Esophagus squamous epithelium (tissue), 5 donors: ENCODE data around the gene RELN. TPM values are rescaled to one million over a fixed set of nuclear protein-coding genes. Genes with fewer than 3 reads are reported as not detected.

ENCODE experiments used
- DNase-seq: peaks from one replicate; lab custom pipeline; 2025; lab: John Stamatoyannopoulos, UW
- H3K27ac ChIP-seq, 4 donors: fragments of 200-600 bp; sonication (generic); one replicate each; pipeline ENCODE4 v1.5.1; 2016 to 2019; ENCODE audit warnings: mild to moderate bottlenecking in 1 of 4
- H3K27me3 ChIP-seq, 4 donors: fragments of 200-600 bp; sonication (generic); 1 replicate in 3 of 4; 2 replicates in 1 of 4; pipeline versions ENCODE4 v1.5.1 to v1.6.0; 2017 to 2021; ENCODE audit warnings: antibody characterized with exemption in 1 of 4
- H3K36me3 ChIP-seq, 3 donors: fragments of 200-600 bp; sonication (generic); one replicate each; pipeline ENCODE4 v1.5.1; 2016 to 2019
- H3K4me1 ChIP-seq, 3 donors: fragments of 200-600 bp; sonication (generic); one replicate each; pipeline ENCODE4 v1.5.1; 2017 to 2019
- H3K4me3 ChIP-seq, 4 donors: fragments of 200-600 bp; sonication (generic); 1 replicate in 3 of 4; 2 replicates in 1 of 4; pipeline ENCODE4 v1.5.1; 2016 to 2019; ENCODE audit warnings: mild to moderate bottlenecking in 2 of 4, moderate library complexity in 1 of 4
- H3K9me3 ChIP-seq, 3 donors: fragments of 200-600 bp; sonication (generic); one replicate each; pipeline ENCODE4 v1.5.1; 2016 to 2019
- CTCF ChIP-seq, 6 experiments: fragments of 450-650 bp in 4 of 6; fragments of 200-600 bp in 2 of 6; sonication (generic) in 2 of 6; IDR thresholded peaks; one replicate each; pipeline ENCODE4 v1.5.1; 2016 to 2019; ENCODE audit warnings: antibody characterized with exemption in 6 of 6, mild to moderate bottlenecking in 4 of 6, moderate library complexity in 4 of 6
- POLR2A ChIP-seq, 4 donors: fragments of 450-650 bp; IDR thresholded peaks; one replicate each; pipeline ENCODE4 v1.6.1; 2017; ENCODE audit warnings: antibody characterized with exemption in 4 of 4, mild to moderate bottlenecking in 4 of 4, moderate library complexity in 3 of 4
- WGBS, 2 donors: methylation state at CpG; one replicate each; pipeline ENCODE4 v1.1.5; 2018; 5-methylcytosine and 5-hydroxymethylcytosine counted together
- intact Hi-C: fragments of 100-400 bp; cut with DNase I; formaldehyde crosslinking; loops from one replicate; pipeline ENCODE4 v1.15.0; 2022
- total RNA-seq, 4 donors: library from RNA; depleted of rRNA; stranded (reverse); fragments of >200 nt; gene quantifications; one replicate each; pipeline ENCODE4 v1.1.0, GENCODE V29; 2016
- donor health status: DM: yes; HTN: yes; CAD: no.

The RELN gene
- total RNA-seq, 4 donors from 2014 or later, result 0.68 to 6.5 (median 1.00) TPM

GRCh38 chr7:103689255-103689654, 300.2 kb downstream of the RELN start:
- intact Hi-C loops, result no loop called here
- no peaks in the 10 kb centered on the region for H3K27me3 ChIP-seq
- no peaks in the 10 kb centered on the region for H3K9me3 ChIP-seq
- no peak for TF ChIP-seq CTCF (IDR thresholded peaks at IDR 0.05)
- no peak for TF ChIP-seq POLR2A (IDR thresholded peaks at IDR 0.05)
- DNase-seq, result no peak
- no peaks in the 10 kb centered on the region for H3K36me3 ChIP-seq
- H3K4me1 ChIP-seq, result no peaks in the 10 kb centered on the region
- no peak overlapping the region for H3K4me3 ChIP-seq
- H3K27ac ChIP-seq, result no peak overlapping the region
- WGBS, 2 donors, result 34 to 44% methylated on average over 5 of the region's 5 CpGs

- no peak overlapping the region for H3K27ac ChIP-seq
- no peaks in the 10 kb centered on the region for H3K27me3 ChIP-seq
- intact Hi-C loops, result no loop called here
- no peaks in the 10 kb centered on the region for H3K36me3 ChIP-seq
- WGBS, 2 donors, result 78 to 91% methylated on average over 1 of the region's 1 CpG
- no peak for DNase-seq
- H3K9me3 ChIP-seq, result no peaks in the 10 kb centered on the region
- H3K4me3 ChIP-seq, result no peak overlapping the region
- TF ChIP-seq POLR2A (IDR thresholded peaks at IDR 0.05) (no peak), CTCF (IDR thresholded peaks at IDR 0.05) (no peak)
- no peaks in the 10 kb centered on the region for H3K4me1 ChIP-seq
These were observed 301.5 kb downstream of the RELN start for GRCh38 chr7:103687951-103688350.

GRCh38 chr7:103687272-103687671, 302.2 kb downstream of the RELN start:
- no peak overlapping the region for H3K4me3 ChIP-seq

GRCh38 chr7:103686763-103687162, 302.7 kb downstream of the RELN start:
- intact Hi-C loops, result no loop called here
- no peaks in the 10 kb centered on the region for H3K36me3 ChIP-seq
- 43 to 45% methylated on average over 2 of the region's 2 CpGs for WGBS, 2 donors
- no peaks in the 10 kb centered on the region for H3K9me3 ChIP-seq
- no peak for DNase-seq
- H3K27me3 ChIP-seq, result no peaks in the 10 kb centered on the region
- no peak overlapping the region for H3K4me3 ChIP-seq
- no peaks in the 10 kb centered on the region for H3K4me1 ChIP-seq
- H3K27ac ChIP-seq, result no peak overlapping the region
- no peak for TF ChIP-seq CTCF (IDR thresholded peaks at IDR 0.05)
- no peak for TF ChIP-seq POLR2A (IDR thresholded peaks at IDR 0.05)

More at GRCh38 chr7:103687272-103687671, 302.2 kb downstream of the RELN start:
- Histone ChIP-seq H3K27me3 (no peaks in the 10 kb centered on the region), H3K36me3 (no peaks in the 10 kb centered on the region), H3K4me1 (no peaks in the 10 kb centered on the region), H3K9me3 (no peaks in the 10 kb centered on the region), H3K27ac (no peak overlapping the region)
- TF ChIP-seq CTCF (IDR thresholded peaks at IDR 0.05) (no peak), POLR2A (IDR thresholded peaks at IDR 0.05) (no peak)
- DNase-seq, result no peak
- WGBS, 2 donors, result 80 to 93% methylated on average over 1 of the region's 1 CpG
- intact Hi-C loops, result no loop called here

GRCh38 chr7:103686064-103686463, 303.4 kb downstream of the RELN start:
- no peaks in the 10 kb centered on the region for H3K36me3 ChIP-seq
- H3K27ac ChIP-seq, result no peak overlapping the region
- TF ChIP-seq POLR2A (IDR thresholded peaks at IDR 0.05) (no peak), CTCF (IDR thresholded peaks at IDR 0.05) (no peak)
- no peaks in the 10 kb centered on the region for H3K27me3 ChIP-seq
- no peak overlapping the region for H3K4me3 ChIP-seq
- intact Hi-C loops, result no loop called here
- DNase-seq, result no peak
- no peaks in the 10 kb centered on the region for H3K9me3 ChIP-seq
- 66 to 71% methylated on average over 2 of the region's 2 CpGs for WGBS, 2 donors
- H3K4me1 ChIP-seq, result no peaks in the 10 kb centered on the region
